HG03159 (cell line): ENCODE data around the gene SPOCK3.
"Not testable (repeated sequence)": the region's sequence is repeated elsewhere in the genome, so short reads cannot be mapped to it uniquely, and the experiment has no call there.

Experiments
- ATAC-seq: cut with Tn5 transposase; IDR thresholded peaks from one replicate; pipeline ENCODE4 v1.9.1; 2021; ENCODE audit warnings: mild to moderate bottlenecking, moderate library complexity; ENCODE audit not compliant: unreplicated experiment

The SPOCK3 gene

GRCh38 chr4:166972071-166972470 lies 262.2 kb downstream of the SPOCK3 start:
- ATAC-seq: no peak

GRCh38 chr4:166968219-166968618 lies 266.1 kb downstream of the SPOCK3 start:
- not testable (repeated sequence) for ATAC-seq

- no peak for ATAC-seq
These were observed 268.7 kb downstream of the SPOCK3 start for GRCh38 chr4:166965562-166965961.

GRCh38 chr4:166957451-166957850 lies 276.8 kb downstream of the SPOCK3 start:
- no peak for ATAC-seq

- no peak for ATAC-seq
These were observed 277.8 kb downstream of the SPOCK3 start for GRCh38 chr4:166956484-166956883.

GRCh38 chr4:166941629-166942028 lies 292.7 kb downstream of the SPOCK3 start:
- ATAC-seq: no peak

GRCh38 chr4:166930464-166930863 lies 303.8 kb downstream of the SPOCK3 start:
- no peak for ATAC-seq

- ATAC-seq: no peak
These were observed 309.9 kb downstream of the SPOCK3 start for GRCh38 chr4:166924424-166924823.

- ATAC-seq: no peak
These were observed 320.4 kb downstream of the SPOCK3 start for GRCh38 chr4:166913926-166914325.

GRCh38 chr4:166903408-166903807 lies 330.9 kb downstream of the SPOCK3 start:
- no peak for ATAC-seq

- no peak for ATAC-seq
These were observed 331.4 kb downstream of the SPOCK3 start for GRCh38 chr4:166902941-166903340.

GRCh38 chr4:166896254-166896653 lies 338.0 kb downstream of the SPOCK3 start:
- ATAC-seq: no peak

- no peak for ATAC-seq
These were observed 338.5 kb downstream of the SPOCK3 start for GRCh38 chr4:166895771-166896170.

- no peak for ATAC-seq
These were observed 346.8 kb downstream of the SPOCK3 start for GRCh38 chr4:166887457-166887856.

- no peak for ATAC-seq
These were observed 347.6 kb downstream of the SPOCK3 start for GRCh38 chr4:166886718-166887117.

GRCh38 chr4:166882221-166882620 lies 352.1 kb downstream of the SPOCK3 start:
- ATAC-seq: no peak

GRCh38 chr4:166875821-166876220 lies 358.5 kb downstream of the SPOCK3 start:
- ATAC-seq: no peak

GRCh38 chr4:166862032-166862431 lies 372.3 kb downstream of the SPOCK3 start:
- no peak for ATAC-seq

- not testable (repeated sequence) for ATAC-seq
These were observed 383.9 kb downstream of the SPOCK3 start for GRCh38 chr4:166850398-166850797.

- ATAC-seq: peak; percentile 64
These were observed 387.4 kb downstream of the SPOCK3 start for GRCh38 chr4:166846939-166847338.

GRCh38 chr4:166842795-166843261 lies 391.5 kb downstream of the SPOCK3 start:
- ATAC-seq: no peak

GRCh38 chr4:166839615-166840251 lies 394.6 kb downstream of the SPOCK3 start:
- peak; percentile 72 for ATAC-seq
